Muscle of leg (tissue), 11 donors: ENCODE measurements around the gene JMJD1C. TPM values are rescaled to one million over a fixed set of nuclear protein-coding genes. Genes with fewer than 3 reads are reported as not detected.
A peak's percentile ranks its signal among the peaks of the same experiment; 100 is the strongest.

Experiments used
- DNase-seq: peaks from one replicate; pipeline ENCODE4 v3.0.0; 2013
- H3K27ac ChIP-seq: one replicate; pipeline ENCODE4 v1.5.1; 2013; ENCODE audit warnings: mild to moderate bottlenecking, low read length, control low read depth
- H3K27me3 ChIP-seq: one replicate; pipeline ENCODE4 v1.6.1; 2013; ENCODE audit warnings: low read length; ENCODE audit not compliant: control insufficient read depth, insufficient read depth
- H3K36me3 ChIP-seq: one replicate; pipeline ENCODE4 v1.6.1; 2013; ENCODE audit warnings: low read length; ENCODE audit not compliant: control insufficient read depth, insufficient read depth
- H3K4me1 ChIP-seq: one replicate; pipeline ENCODE4 v1.6.1; 2013; ENCODE audit warnings: low read length; ENCODE audit not compliant: control insufficient read depth, insufficient read depth
- H3K4me3 ChIP-seq: one replicate; pipeline ENCODE4 v1.5.1; 2013; ENCODE audit warnings: low read length, control low read depth
- H3K9me3 ChIP-seq: replicated peaks from 2 replicates; pipeline ENCODE4 v1.6.1; 2013; ENCODE audit warnings: low read depth, low read length; ENCODE audit not compliant: control insufficient read depth
- WGBS: methylation state at CpG from one replicate; pipeline ENCODE4 v1.1.5; 2013; ENCODE audit warnings: missing lambda C conversion rate; ENCODE audit not compliant: insufficient coverage; 5-methylcytosine and 5-hydroxymethylcytosine counted together
- polyA plus RNA-seq, 8 donors: library from polyadenylated mRNA; unstranded; fragments of 120-200 nt; gene quantifications; one replicate each; pipeline versions ENCODE4 v1.2.1 to v1.2.3, GENCODE V29; 2013; ENCODE audit warnings: inconsistent platforms in 1 of 8, low replicate concordance in 1 of 8; ENCODE audit not compliant: insufficient read length in 8 of 8, insufficient read depth in 1 of 8
- total RNA-seq: library from RNA; stranded (reverse); fragments of 120-200 nt; gene quantifications from one replicate; pipeline ENCODE4 v1.2.4, GENCODE V29; 2013

The JMJD1C gene
- total and polyA plus RNA-seq, 9 donors = 55.5 to 104 (median 74.7) TPM

DNA sequence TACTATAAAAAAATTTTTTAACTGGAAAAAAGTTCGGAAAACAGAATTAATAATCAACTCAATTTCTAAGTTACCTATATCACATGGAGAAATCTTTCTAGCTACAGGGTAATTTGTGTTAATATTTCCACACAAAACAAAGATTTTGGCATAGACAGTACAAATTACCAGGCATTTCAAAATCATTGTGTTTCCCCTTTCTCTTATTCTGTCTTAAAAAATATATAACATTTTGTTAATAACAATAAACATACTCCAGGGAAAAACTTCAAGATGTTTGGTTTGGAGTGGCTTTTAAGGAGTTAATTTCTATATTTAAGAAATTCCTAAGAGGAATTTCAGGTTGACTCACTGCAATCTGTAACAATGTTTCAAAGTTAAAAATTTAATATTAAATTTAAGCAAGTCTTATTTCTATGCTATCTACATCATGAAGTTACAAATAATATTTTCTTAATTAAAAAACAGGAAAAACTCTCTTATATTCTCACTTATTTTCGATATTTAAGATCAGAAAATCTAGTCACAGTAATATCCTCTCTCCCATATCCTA is 200.0 kb downstream of the JMJD1C start:
- Histone ChIP-seq H3K36me3 (peaks cover 6% of the 10 kb centered on the region), H3K4me3 (peak overlapping the region; percentile 50), H3K9me3 (no peaks in the 10 kb centered on the region), H3K27me3 (no peaks in the 10 kb centered on the region), H3K27ac (peak overlapping the region; percentile 98), H3K4me1 (peaks cover 2% of the 10 kb centered on the region)
- WGBS = no CpG with 5 or more reads among the region's 2 CpGs
- DNase-seq = no peak

GRCh38 chr10:63265222-63265617 is 200.6 kb downstream of the JMJD1C start:
- peaks cover 2% of the 10 kb centered on the region for H3K4me1 ChIP-seq
- no peaks in the 10 kb centered on the region for H3K27me3 ChIP-seq
- peak overlapping the region; percentile 98 for H3K27ac ChIP-seq
- H3K9me3 ChIP-seq = no peaks in the 10 kb centered on the region
- DNase-seq = peak; percentile 90
- H3K4me3 ChIP-seq = peak overlapping the region; percentile 50
- no CpG with 5 or more reads among the region's 5 CpGs for WGBS
- peaks cover 7% of the 10 kb centered on the region for H3K36me3 ChIP-seq

- Histone ChIP-seq H3K4me3 (peak overlapping the region; percentile 50), H3K4me1 (peaks cover 2% of the 10 kb centered on the region), H3K27me3 (no peaks in the 10 kb centered on the region), H3K27ac (peak overlapping the region; percentile 98), H3K9me3 (no peaks in the 10 kb centered on the region), H3K36me3 (peaks cover 9% of the 10 kb centered on the region)
- no peak for DNase-seq
These were observed 201.1 kb downstream of the JMJD1C start for GRCh38 chr10:63264617-63265221.

DNA sequence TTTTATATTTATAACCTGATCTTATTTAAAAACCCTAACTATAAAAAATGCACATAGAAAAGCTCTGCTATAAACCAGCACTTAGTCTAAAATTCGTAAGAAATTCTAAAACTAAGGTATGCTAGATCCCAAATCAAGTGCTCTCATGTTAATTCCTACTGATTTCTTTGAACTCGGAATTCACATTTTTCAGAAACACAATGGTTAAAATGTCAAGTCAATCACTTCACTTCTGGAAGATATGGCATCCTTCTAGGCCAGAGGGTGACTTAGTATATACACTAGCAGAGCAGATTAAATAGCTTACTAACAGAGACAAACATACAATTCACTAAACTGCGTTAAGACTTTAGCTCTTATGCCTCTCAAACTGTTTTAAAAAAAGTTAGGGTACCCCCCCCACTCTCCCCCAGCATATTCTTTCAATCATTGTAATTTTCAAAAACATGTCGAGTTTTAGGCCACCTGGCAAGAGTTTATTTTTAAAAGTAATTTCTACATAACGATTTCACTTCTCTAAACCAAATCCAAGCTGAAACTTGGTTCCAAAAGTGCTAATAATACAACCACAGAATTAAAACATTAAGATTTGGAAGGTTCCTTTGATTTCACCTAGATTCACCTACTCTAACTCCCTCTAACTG is 203.2 kb downstream of the JMJD1C start:
- Histone ChIP-seq H3K4me3 (no peak overlapping the region), H3K36me3 (peaks cover 9% of the 10 kb centered on the region), H3K27me3 (no peaks in the 10 kb centered on the region), H3K9me3 (no peaks in the 10 kb centered on the region), H3K4me1 (peaks cover 2% of the 10 kb centered on the region), H3K27ac (no peak overlapping the region)
- no peak for DNase-seq
- WGBS = 60% methylated on average over 1 of the region's 5 CpGs

DNA sequence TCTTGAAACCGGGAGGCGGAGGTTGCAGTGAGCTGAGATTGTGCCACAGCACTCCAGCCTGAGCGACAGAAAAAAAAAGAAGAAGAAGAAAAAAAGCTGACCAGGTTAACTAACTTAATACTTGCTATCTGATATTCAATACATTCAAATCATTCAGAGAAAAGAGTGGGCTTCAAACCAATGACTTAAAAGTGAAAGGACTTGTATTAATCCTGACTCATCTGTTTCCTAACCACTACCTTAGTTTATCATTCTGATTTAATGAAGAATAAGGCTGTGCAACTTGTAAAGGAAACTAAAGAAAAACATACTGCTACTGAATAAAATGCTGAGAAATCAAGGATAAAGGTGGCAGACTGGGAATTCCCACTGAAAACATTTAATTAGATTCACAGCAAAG is 204.3 kb downstream of the JMJD1C start:
- Histone ChIP-seq H3K9me3 (no peaks in the 10 kb centered on the region), H3K27ac (no peak overlapping the region), H3K27me3 (no peaks in the 10 kb centered on the region), H3K4me3 (no peak overlapping the region), H3K36me3 (peaks cover 9% of the 10 kb centered on the region), H3K4me1 (peaks cover 2% of the 10 kb centered on the region)
- WGBS = no CpG with 5 or more reads among the region's 3 CpGs
- no peak for DNase-seq

DNA sequence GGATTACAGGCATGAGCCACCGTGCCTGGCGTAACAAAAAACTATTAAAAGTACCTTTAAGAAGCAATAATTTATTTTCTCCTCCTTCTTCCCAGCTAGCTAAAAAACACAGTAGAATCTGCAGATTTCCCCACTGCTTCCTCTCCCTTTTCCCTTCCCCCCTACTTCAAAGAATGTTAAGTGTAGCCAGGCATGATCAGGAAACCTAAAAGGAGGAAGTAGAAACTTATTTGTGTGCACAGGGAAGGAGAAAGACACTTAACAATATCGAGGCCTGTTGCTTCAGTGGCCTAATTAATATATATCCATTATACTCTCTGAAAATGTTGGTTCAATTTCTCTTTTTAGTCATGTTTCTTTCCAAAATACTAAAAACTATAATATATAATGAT is 204.9 kb downstream of the JMJD1C start:
- H3K9me3 ChIP-seq = no peaks in the 10 kb centered on the region
- H3K4me3 ChIP-seq = no peak overlapping the region
- 56% methylated on average over 2 of the region's 3 CpGs for WGBS
- H3K27me3 ChIP-seq = no peaks in the 10 kb centered on the region
- H3K4me1 ChIP-seq = peaks cover 2% of the 10 kb centered on the region
- no peak overlapping the region for H3K27ac ChIP-seq
- H3K36me3 ChIP-seq = peaks cover 9% of the 10 kb centered on the region
- DNase-seq = peak; percentile 67

GRCh38 chr10:63260103-63260859 is 205.5 kb downstream of the JMJD1C start:
- 80% methylated on average over 1 of the region's 17 CpGs for WGBS
- H3K36me3 ChIP-seq = peaks cover 9% of the 10 kb centered on the region
- no peaks in the 10 kb centered on the region for H3K9me3 ChIP-seq
- no peak for DNase-seq
- H3K4me1 ChIP-seq = peaks cover 2% of the 10 kb centered on the region
- H3K4me3 ChIP-seq = no peak overlapping the region
- H3K27ac ChIP-seq = no peak overlapping the region
- no peaks in the 10 kb centered on the region for H3K27me3 ChIP-seq

DNA sequence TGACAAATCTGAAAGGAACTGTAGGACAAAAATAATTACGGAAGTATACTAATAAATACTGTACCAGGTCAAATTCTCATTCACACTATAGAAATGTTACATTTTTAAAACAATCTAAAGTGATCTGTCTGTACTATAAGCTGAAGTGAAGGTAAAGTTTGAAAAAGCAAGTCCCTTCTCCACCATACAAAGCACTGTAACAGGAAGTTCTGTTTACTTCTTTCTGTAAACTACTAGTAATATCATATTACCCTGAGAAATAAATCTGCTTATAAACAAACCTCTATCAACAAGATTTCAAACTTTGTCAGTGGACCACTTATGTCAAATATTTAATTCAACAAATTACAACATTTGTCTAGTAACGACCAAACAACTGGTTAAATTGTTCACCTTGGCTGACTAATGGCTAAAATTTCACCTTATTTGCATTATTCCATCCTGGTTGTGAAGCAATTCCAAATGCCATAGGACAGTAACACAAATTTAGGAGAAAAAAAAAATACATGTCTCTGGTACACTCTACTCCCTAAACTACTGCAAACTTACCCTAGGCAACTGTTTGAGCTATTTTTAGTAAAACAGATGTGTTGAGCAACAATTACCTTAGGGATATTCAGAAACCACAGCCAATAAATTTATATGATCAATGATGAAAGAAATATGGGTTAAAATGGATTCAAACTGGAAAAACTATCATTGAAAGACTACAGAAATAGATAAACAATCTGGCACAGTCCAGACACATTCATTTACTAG is 206.7 kb downstream of the JMJD1C start:
- peaks cover 2% of the 10 kb centered on the region for H3K4me1 ChIP-seq
- no peak overlapping the region for H3K27ac ChIP-seq
- no peaks in the 10 kb centered on the region for H3K9me3 ChIP-seq
- no peak for DNase-seq
- H3K4me3 ChIP-seq = no peak overlapping the region
- no peaks in the 10 kb centered on the region for H3K27me3 ChIP-seq
- H3K36me3 ChIP-seq = peaks cover 9% of the 10 kb centered on the region
- WGBS = no CpG with 5 or more reads among the region's 2 CpGs

DNA sequence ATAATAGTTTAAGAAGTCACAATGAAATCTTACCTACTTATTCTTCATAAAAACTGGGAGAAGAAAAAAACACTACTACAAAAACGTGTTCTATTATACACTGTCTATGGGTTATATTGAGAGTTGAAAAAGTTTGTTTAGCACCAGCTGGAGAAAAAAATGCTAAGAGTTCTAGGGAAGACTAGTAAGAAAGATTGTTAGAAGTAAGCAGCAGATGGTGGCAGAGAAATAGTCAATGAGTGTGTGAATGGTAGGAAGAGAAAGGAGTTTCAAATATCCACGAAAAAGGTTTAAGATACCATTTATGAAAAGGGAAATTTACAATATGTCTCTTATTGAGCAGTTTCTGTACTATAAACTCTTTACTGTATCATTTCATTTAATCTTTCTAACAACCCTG is 208.0 kb downstream of the JMJD1C start:
- no peak for DNase-seq
- Histone ChIP-seq H3K4me1 (peaks cover 2% of the 10 kb centered on the region), H3K27ac (no peak overlapping the region), H3K4me3 (no peak overlapping the region), H3K36me3 (peaks cover 9% of the 10 kb centered on the region), H3K9me3 (no peaks in the 10 kb centered on the region), H3K27me3 (no peaks in the 10 kb centered on the region)
- WGBS = no CpG with 5 or more reads among the region's 2 CpGs
